ENCODE results near the gene KRTAP5-11.

GRCh38 chr11:71581826-71582225 is 849 bp downstream of the KRTAP5-11 start:
- TF ChIP-seq ELK1 (IDR thresholded peaks at IDR 0.05; ENCODE audit: low read depth, low read length) (no peak), POLR2A (IDR thresholded peaks at IDR 0.05; ENCODE audit: low read length) (no peak)

All from A549 (cell line).